ENCODE measurements around the gene PHOX2B. TPM values are rescaled to one million over a fixed set of nuclear protein-coding genes. Genes with fewer than 3 reads are reported as not detected.

Gene PHOX2B
- total and polyA plus RNA-seq, 2 of the 8 experiments (the other 6 are each of a cell fraction or from before 2014, with no cell fraction given): not detected

GRCh38 chr4:41796545-41797210 is 48.2 kb upstream of the PHOX2B start (continued):
- TF ChIP-seq FOSL1 (IDR thresholded peaks at IDR 0.05; ENCODE audit: insufficient read depth, low read depth, low read length): no peak
- no peak for TF ChIP-seq RAD21 (IDR thresholded peaks at IDR 0.05 in 1 of 2, conservative IDR thresholded peaks at IDR 0.05 in 1 of 2; ENCODE audit: low read depth in 2 of 2, low read length in 2 of 2)
- TF ChIP-seq NANOG (IDR thresholded peaks at IDR 0.05; ENCODE audit: insufficient read depth, low read depth, low read length, poor library complexity, severe bottlenecking): peak; percentile 77
- no peak for TF ChIP-seq RNF2 (IDR thresholded peaks at IDR 0.05; ENCODE audit: borderline replicate concordance, low read depth, low read length, missing control alignments, poor library complexity, severe bottlenecking)
- TF ChIP-seq SIRT6 (IDR thresholded peaks at IDR 0.05; ENCODE audit: low read length): no peak
- TF ChIP-seq TAF1 (IDR thresholded peaks at IDR 0.05; ENCODE audit: low read depth, low read length): no peak
- no peak for TF ChIP-seq ATF3 (IDR thresholded peaks at IDR 0.05; ENCODE audit: insufficient read depth, low read depth, low read length)
- TF ChIP-seq POU5F1 (IDR thresholded peaks at IDR 0.05; ENCODE audit: low read depth, low read length): no peak
- peak; percentile 50; the same call in 1 of the 2 replicates for TF ChIP-seq TEAD4 (IDR thresholded peaks at IDR 0.05; ENCODE audit: low read depth, low read length)
- TF ChIP-seq KDM5A (IDR thresholded peaks at IDR 0.05; ENCODE audit: low read length): no peak
- TF ChIP-seq RBBP5 (IDR thresholded peaks at IDR 0.05; ENCODE audit: borderline replicate concordance, low read depth, low read length): peak; percentile 71; the same call in 1 of the 2 replicates
- no peak for TF ChIP-seq TAF7 (optimal IDR thresholded peaks at IDR 0.05; ENCODE audit: borderline replicate concordance, low read depth, low read length)
- TF ChIP-seq TCF12 (IDR thresholded peaks at IDR 0.05; ENCODE audit: low read depth, low read length): no peak
- TF ChIP-seq SP1 (IDR thresholded peaks at IDR 0.05; ENCODE audit: low read depth, low read length): peak; percentile 24; the same call in 1 of the 2 replicates
